Trophoblast cell (in vitro differentiated cells and primary cell): Measurements from ENCODE around the gene KRTAP5-2.

ENCODE experiments used
- DNase-seq, 2 donors: peaks; one replicate each; pipeline ENCODE4 v3.0.0-alpha.2; 2016
- H2AFZ ChIP-seq: 2 replicates; pipeline ENCODE4 v1.6.1; 2013; ENCODE audit warnings: low read length, moderate library complexity, mild to moderate bottlenecking; ENCODE audit not compliant: insufficient read depth, poor library complexity
- H2AK5ac ChIP-seq: 2 replicates; pipeline ENCODE4 v1.6.1; 2013; ENCODE audit warnings: mild to moderate bottlenecking, low read length
- H2BK120ac ChIP-seq: 2 replicates; pipeline ENCODE4 v1.6.1; 2013; ENCODE audit warnings: low read length, mild to moderate bottlenecking, moderate library complexity; ENCODE audit not compliant: insufficient read depth, poor library complexity
- H2BK12ac ChIP-seq: 2 replicates; pipeline ENCODE4 v1.6.1; 2013; ENCODE audit warnings: mild to moderate bottlenecking, low read length, moderate library complexity
- H2BK5ac ChIP-seq: 2 replicates; pipeline ENCODE4 v1.6.1; 2013; ENCODE audit warnings: low read length, low read depth, moderate library complexity, mild to moderate bottlenecking; ENCODE audit not compliant: poor library complexity
- H3K14ac ChIP-seq: 2 replicates; pipeline ENCODE4 v1.6.1; 2013; ENCODE audit warnings: mild to moderate bottlenecking, low read length
- H3K18ac ChIP-seq: 2 replicates; pipeline ENCODE4 v1.6.1; 2013; ENCODE audit warnings: mild to moderate bottlenecking, low read length
- H3K23ac ChIP-seq: 2 replicates; pipeline ENCODE4 v1.6.1; 2013; ENCODE audit warnings: low read length
- H3K27ac ChIP-seq: 2 replicates; pipeline ENCODE4 v1.5.1; 2013; ENCODE audit warnings: low read depth, mild to moderate bottlenecking, inconsistent platforms, low read length, moderate library complexity
- H3K27me3 ChIP-seq: 2 replicates; pipeline ENCODE4 v1.6.1; 2013; ENCODE audit warnings: inconsistent platforms, mild to moderate bottlenecking, low read length, moderate library complexity; ENCODE audit not compliant: insufficient read depth
- H3K36me3 ChIP-seq, 2 experiments: 1 replicate in 1 of 2; 2 replicates in 1 of 2; pipeline ENCODE4 v1.6.1; 2013; ENCODE audit warnings: low read length in 2 of 2, mild to moderate bottlenecking in 2 of 2, moderate library complexity in 1 of 2; ENCODE audit not compliant: insufficient read depth in 2 of 2, control insufficient read depth in 1 of 2
- H3K4ac ChIP-seq: 2 replicates; pipeline ENCODE4 v1.6.1; 2013; ENCODE audit warnings: low read depth, mild to moderate bottlenecking, low read length, moderate library complexity
- H3K4me1 ChIP-seq, 2 experiments: 1 replicate in 1 of 2; 2 replicates in 1 of 2; pipeline ENCODE4 v1.6.1; 2013; ENCODE audit warnings: low read length in 2 of 2, mild to moderate bottlenecking in 2 of 2, moderate library complexity in 1 of 2; ENCODE audit not compliant: insufficient read depth in 2 of 2, control insufficient read depth in 1 of 2
- H3K4me2 ChIP-seq: 2 replicates; pipeline ENCODE4 v1.6.1; 2013; ENCODE audit warnings: inconsistent platforms, mild to moderate bottlenecking, low read length, moderate library complexity
- H3K4me3 ChIP-seq: 2 replicates; pipeline ENCODE4 v1.5.1; 2013; ENCODE audit warnings: mild to moderate bottlenecking, low read depth, low read length, inconsistent platforms
- H3K79me1 ChIP-seq: one replicate; pipeline ENCODE4 v1.6.1; 2013; ENCODE audit warnings: low read length
- H3K79me2 ChIP-seq: 2 replicates; pipeline ENCODE4 v1.6.1; 2013; ENCODE audit warnings: low read length, mild to moderate bottlenecking; ENCODE audit not compliant: control insufficient read depth, insufficient read depth, poor library complexity
- H3K9ac ChIP-seq: 2 replicates; pipeline ENCODE4 v1.6.1; 2013; ENCODE audit warnings: mild to moderate bottlenecking, low read length
- H3K9me3 ChIP-seq: 2 replicates; pipeline ENCODE4 v1.6.1; 2013; ENCODE audit warnings: low read depth, mild to moderate bottlenecking, control low read depth, inconsistent platforms, low read length; ENCODE audit not compliant: insufficient read depth
- H4K12ac ChIP-seq: 2 replicates; pipeline ENCODE4 v1.6.1; 2013; ENCODE audit warnings: low read depth, mild to moderate bottlenecking, low read length, moderate library complexity
- H4K8ac ChIP-seq: 2 replicates; pipeline ENCODE4 v1.6.1; 2013; ENCODE audit warnings: low read depth, mild to moderate bottlenecking, low read length, moderate library complexity
- H4K91ac ChIP-seq: one replicate; pipeline ENCODE4 v1.6.1; 2013; ENCODE audit warnings: low read depth, mild to moderate bottlenecking, low read length, moderate library complexity
- WGBS: extraction: QIAGEN DNeasy Blood & Tissue Kit; methylation state at CpG from one replicate; pipeline ENCODE4 v1.1.7; 2013; ENCODE audit warnings: missing lambda C conversion rate; ENCODE audit not compliant: insufficient read length, insufficient coverage; ENCODE audit errors: extremely low coverage; 5-methylcytosine and 5-hydroxymethylcytosine counted together

The KRTAP5-2 gene

GRCh38 chr11:1561955-1562354 lies 36.1 kb downstream of the KRTAP5-2 start:
- Histone ChIP-seq H3K9me3 (peaks cover 6% of the 10 kb centered on the region), H3K79me2 (no peaks in the 10 kb centered on the region), H4K12ac (no peak overlapping the region), H2BK5ac (no peak overlapping the region), H2BK12ac (no peak overlapping the region), H3K27ac (no peak overlapping the region), H3K4me1 (peaks cover 5 to 8% of the 10 kb centered on the region in 2 experiments), H3K23ac (no peak overlapping the region), H3K36me3 (peaks cover 66 to 76% of the 10 kb centered on the region in 2 experiments), H3K4ac (no peak overlapping the region), H3K14ac (no peak overlapping the region), H3K27me3 (no peaks in the 10 kb centered on the region), H2BK120ac (no peak overlapping the region), H3K9ac (no peak overlapping the region), H3K4me2 (no peak overlapping the region), H3K18ac (no peak overlapping the region), H2AFZ (no peak overlapping the region), H2AK5ac (no peak overlapping the region), H4K8ac (no peak overlapping the region), H3K79me1 (no peaks in the 10 kb centered on the region), H4K91ac (no peak overlapping the region), H3K4me3 (no peak overlapping the region)
- no CpG with 5 or more reads among the region's 5 CpGs for whole genome bisulfite sequencing
- no peak for DNase-seq

GRCh38 chr11:1561266-1561665 lies 36.8 kb downstream of the KRTAP5-2 start:
- WGBS: no CpG with 5 or more reads among the region's 17 CpGs
- no peak overlapping the region for H3K9ac ChIP-seq
- no peak overlapping the region for H3K4ac ChIP-seq
- H3K27ac ChIP-seq: no peak overlapping the region
- no peaks in the 10 kb centered on the region for H3K79me2 ChIP-seq
- no peak overlapping the region for H2BK120ac ChIP-seq
- H4K12ac ChIP-seq: no peak overlapping the region
- H2AK5ac ChIP-seq: no peak overlapping the region
- no peak overlapping the region for H3K14ac ChIP-seq
- no peaks in the 10 kb centered on the region for H3K27me3 ChIP-seq
- DNase-seq: no peak
- H3K36me3 ChIP-seq: peaks cover 72 to 81% of the 10 kb centered on the region in 2 experiments
- H3K4me2 ChIP-seq: no peak overlapping the region
- no peak overlapping the region for H3K18ac ChIP-seq
- H2BK5ac ChIP-seq: no peak overlapping the region
- no peak overlapping the region for H4K91ac ChIP-seq
- H3K4me1 ChIP-seq: peaks cover 5 to 8% of the 10 kb centered on the region in 2 experiments
- no peak overlapping the region for H2AFZ ChIP-seq
- no peak overlapping the region for H2BK12ac ChIP-seq
- no peak overlapping the region for H3K23ac ChIP-seq
- no peaks in the 10 kb centered on the region for H3K79me1 ChIP-seq
- H4K8ac ChIP-seq: no peak overlapping the region
- peaks cover 6% of the 10 kb centered on the region for H3K9me3 ChIP-seq
- no peak overlapping the region for H3K4me3 ChIP-seq

GRCh38 chr11:1560649-1561251 lies 37.3 kb downstream of the KRTAP5-2 start:
- Histone ChIP-seq H4K8ac (no peak overlapping the region), H3K23ac (no peak overlapping the region), H3K4me1 (peaks cover 5 to 8% of the 10 kb centered on the region in 2 experiments), H3K27ac (no peak overlapping the region), H2AK5ac (no peak overlapping the region), H4K12ac (no peak overlapping the region), H2BK12ac (no peak overlapping the region), H3K4me2 (no peak overlapping the region), H3K4ac (no peak overlapping the region), H3K79me2 (no peaks in the 10 kb centered on the region), H3K79me1 (no peaks in the 10 kb centered on the region), H2BK5ac (no peak overlapping the region), H3K18ac (no peak overlapping the region), H4K91ac (no peak overlapping the region), H2AFZ (no peak overlapping the region), H3K14ac (no peak overlapping the region), H3K36me3 (peaks cover 73 to 80% of the 10 kb centered on the region in 2 experiments), H3K27me3 (no peaks in the 10 kb centered on the region), H3K9me3 (peaks cover 7% of the 10 kb centered on the region), H3K9ac (no peak overlapping the region), H2BK120ac (no peak overlapping the region), H3K4me3 (no peak overlapping the region)
- WGBS: no CpG with 5 or more reads among the region's 8 CpGs
- DNase-seq: no peak

DNA sequence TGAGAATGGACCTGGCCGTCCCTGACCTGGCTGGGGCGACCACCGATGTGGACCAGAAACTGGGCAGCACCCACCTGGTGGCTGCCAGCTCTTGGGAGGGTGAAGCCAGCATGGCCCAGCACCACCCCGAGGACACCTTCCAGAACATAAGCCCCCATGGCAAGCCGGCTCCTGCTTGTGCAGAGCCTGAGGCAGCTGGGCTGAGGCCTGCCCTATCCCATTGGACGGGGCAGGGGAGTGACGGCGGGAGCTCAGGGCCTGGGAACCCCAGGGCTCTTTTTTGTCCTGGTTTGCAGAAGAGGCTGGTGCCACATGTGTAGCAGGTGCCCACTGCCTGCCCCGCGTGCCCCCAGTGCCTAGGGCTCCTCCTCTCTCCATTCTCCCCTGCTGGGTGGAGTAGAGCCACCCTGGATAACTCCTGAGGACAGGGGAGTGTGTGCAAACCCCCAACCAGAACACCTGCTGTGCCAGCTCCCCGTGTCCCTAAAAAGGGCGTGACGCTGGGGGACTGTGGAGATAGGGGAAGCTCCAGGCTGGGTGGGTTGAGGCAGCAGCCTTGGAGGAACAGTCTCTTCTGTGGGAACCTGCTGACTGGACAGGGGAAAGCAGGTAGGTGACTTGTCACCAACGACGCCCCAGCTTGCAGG lies 38.0 kb downstream of the KRTAP5-2 start:
- Histone ChIP-seq H3K4me3 (no peak overlapping the region), H3K9me3 (peaks cover 7% of the 10 kb centered on the region), H3K79me2 (no peaks in the 10 kb centered on the region), H3K4ac (no peak overlapping the region), H2AFZ (no peak overlapping the region), H2AK5ac (no peak overlapping the region), H3K36me3 (peaks cover 71 to 79% of the 10 kb centered on the region in 2 experiments), H2BK120ac (no peak overlapping the region), H3K79me1 (no peaks in the 10 kb centered on the region), H3K27ac (no peak overlapping the region), H3K14ac (no peak overlapping the region), H4K8ac (no peak overlapping the region), H4K91ac (no peak overlapping the region), H4K12ac (no peak overlapping the region), H3K9ac (no peak overlapping the region), H3K4me1 (peaks cover 5 to 8% of the 10 kb centered on the region in 2 experiments), H2BK5ac (no peak overlapping the region), H3K4me2 (no peak overlapping the region), H2BK12ac (no peak overlapping the region), H3K23ac (no peak overlapping the region), H3K18ac (no peak overlapping the region), H3K27me3 (no peaks in the 10 kb centered on the region)
- DNase-seq: no peak
- no CpG with 5 or more reads among the region's 15 CpGs for WGBS
